ENCODE data around the gene RABAC1.

RABAC1 gene

GRCh38 chr19:41907994-41908615, 51.0 kb downstream of the RABAC1 start:
- POLR2A ChIA-PET: no interaction called here
- no peak for DNase-seq (ENCODE audit: low read depth, low spot score)
- no peak overlapping the region for H3K4me3 ChIP-seq (ENCODE audit: low read depth, low read length)
- CTCF ChIA-PET: interaction anchor here (1.1 kb wide), 1 partner anchor 20 kb away, joined by 3 read pairs; no protein-coding TSS in a partner anchor
- TF ChIP-seq CTCF (IDR thresholded peaks at IDR 0.05; ENCODE audit: insufficient read depth, low read length, missing control alignments): no peak

- no peak overlapping the region for H3K4me3 ChIP-seq (ENCODE audit: low read depth, low read length)
- ChIA-PET CTCF (no interaction called here), POLR2A (no interaction called here)
- no peak for DNase-seq (ENCODE audit: low read depth, low spot score)
- no peak for TF ChIP-seq CTCF (IDR thresholded peaks at IDR 0.05; ENCODE audit: insufficient read depth, low read length, missing control alignments)
Observed at GRCh38 chr19:41906916-41907680, 52.0 kb downstream of the RABAC1 start.
